Measurements from ENCODE around the gene CDX1.

DNA sequence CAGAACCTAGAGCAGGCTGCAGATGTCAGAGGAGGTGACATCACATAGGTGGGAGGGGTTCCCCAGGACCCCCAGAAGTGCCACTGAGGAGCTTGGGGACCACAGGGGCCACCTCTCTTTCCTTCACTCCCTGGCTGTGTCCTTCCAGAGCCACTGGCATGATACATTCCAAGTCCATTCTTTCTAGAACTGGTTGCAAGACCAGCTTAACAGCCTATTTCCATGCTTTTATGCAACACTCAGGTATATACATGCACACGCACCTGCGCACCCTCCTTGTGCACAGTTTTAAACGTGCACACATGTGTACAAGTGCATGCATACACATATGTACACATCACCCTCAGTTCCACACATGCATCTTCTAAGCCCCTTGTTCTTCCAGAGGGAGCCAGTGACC lies 63.0 kb downstream of the CDX1 start:
- no peak for TF ChIP-seq POLR2AphosphoS5 (IDR thresholded peaks at IDR 0.05; ENCODE audit: borderline replicate concordance, low read depth, low read length)
- no peak for TF ChIP-seq EZH2 (IDR thresholded peaks at IDR 0.05)

All from SK-N-MC (cell line).